Spinal cord (tissue), 10 donors: Measurements from ENCODE around the gene SYNPR. TPM values are rescaled to one million over a fixed set of nuclear protein-coding genes. Genes with fewer than 3 reads are reported as not detected.

ENCODE experiments used
- DNase-seq, 6 donors: peaks; one replicate each; pipeline versions ENCODE4 v3.0.0 to v3.0.0-alpha.2; 2013 to 2015; ENCODE audit warnings: low spot score in 6 of 6, low read depth in 4 of 6
- H3K27ac ChIP-seq: one replicate; pipeline ENCODE4 v1.5.1; 2013; ENCODE audit warnings: low read depth, low read length, control low read depth
- H3K27me3 ChIP-seq: one replicate; pipeline ENCODE4 v1.6.1; 2013; ENCODE audit warnings: low read length; ENCODE audit not compliant: control insufficient read depth, insufficient read depth
- H3K36me3 ChIP-seq: one replicate; pipeline ENCODE4 v1.6.1; 2013; ENCODE audit warnings: low read length; ENCODE audit not compliant: control insufficient read depth, insufficient read depth
- H3K4me1 ChIP-seq: one replicate; pipeline ENCODE4 v1.6.1; 2013; ENCODE audit warnings: low read length; ENCODE audit not compliant: control insufficient read depth, insufficient read depth
- H3K4me3 ChIP-seq: one replicate; pipeline ENCODE4 v1.5.1; 2013; ENCODE audit warnings: low read depth, low read length, control low read depth
- H3K9me3 ChIP-seq: one replicate; pipeline ENCODE4 v1.6.1; 2013; ENCODE audit warnings: low read length; ENCODE audit not compliant: control insufficient read depth, insufficient read depth
- WGBS: methylation state at CpG from one replicate; pipeline ENCODE4 v1.1.5; 2013; ENCODE audit warnings: missing lambda C conversion rate; ENCODE audit not compliant: insufficient coverage; 5-methylcytosine and 5-hydroxymethylcytosine counted together
- long read RNA-seq, 4 donors: transcript quantifications; one replicate each; lab custom pipeline, GENCODE V29; 2026
- polyA plus RNA-seq, 2 donors: library from polyadenylated mRNA; unstranded; fragments of 120-200 nt; gene quantifications; one replicate each; pipeline ENCODE4 v1.2.1, GENCODE V29; 2013; ENCODE audit not compliant: insufficient read length in 2 of 2
- total RNA-seq, 2 donors: library from RNA; depleted of rRNA in 1 of 2; stranded (reverse); fragments of 120-200 nt in 1 of 2; fragments of >200 nt in 1 of 2; gene quantifications; one replicate each; pipeline versions ENCODE4 v1.2.3 to v1.2.4, GENCODE V29; 2013 to 2014
- donor health status: healthy.

Gene SYNPR
- total RNA-seq (10 to 100 TPM in 1 of 2 donors, 1 to 10 TPM in 1; 9.9 to 83.5 TPM), polyA plus RNA-seq (10 to 100 TPM; 56.2 to 71.4 TPM)
- long read RNA-seq, donor 1, transcript SYNPR-201 (5 exons, 2,607 nt): major isoform, 24 of 25 reads
- long read RNA-seq, donor 1, partial matches to known transcripts: 0 of 25 reads
- long read RNA-seq, donor 1, other reads (novel, unspliced or antisense): 0 of 25 reads
- long read RNA-seq, donor 2: 0 reads
- long read RNA-seq, donor 3, partial matches to known transcripts: 0 of 2 reads
- long read RNA-seq, donor 3, other reads (novel, unspliced or antisense): 0 of 2 reads
- long read RNA-seq, donor 4: 0 reads

GRCh38 chr3:63278171-63279004, at the start of gene SYNPR:
TSS of gene SYNPR (plus strand) at chr3:63278308.
- peak in 2 of 6 donors; percentile 51 to 55 for DNase-seq
- Histone ChIP-seq H3K27me3 (peaks cover 30% of the 10 kb centered on the region), H3K36me3 (no peaks in the 10 kb centered on the region), H3K9me3 (no peaks in the 10 kb centered on the region), H3K4me3 (peak within 1 kb of the TSS; percentile 30), H3K4me1 (peaks cover 19% of the 10 kb centered on the region), H3K27ac (no peak within 1 kb of the TSS)
- WGBS: under 1% methylated on average over 38 of the region's 45 CpGs

DNA sequence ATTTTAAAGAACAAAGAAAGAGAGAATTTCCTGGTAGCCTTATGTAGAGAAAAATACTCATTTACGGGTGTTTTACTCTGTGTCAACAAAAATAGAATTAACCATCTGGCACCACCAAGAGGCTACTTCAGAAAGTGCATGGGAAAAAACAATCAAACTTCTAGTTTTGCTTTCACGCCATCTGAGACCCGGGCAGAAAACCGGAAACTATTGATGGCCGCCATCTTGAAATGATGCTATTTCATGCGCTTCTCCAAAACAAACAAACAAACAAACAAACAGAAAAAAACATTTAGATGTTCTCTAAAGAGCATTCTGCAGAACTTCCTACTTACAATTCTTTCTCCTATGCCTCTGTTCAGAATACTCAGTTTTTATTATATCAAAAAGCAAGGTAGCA, 49.4 kb upstream of the SYNPR start:
- H3K27me3 ChIP-seq: no peaks in the 10 kb centered on the region
- no peak overlapping the region for H3K27ac ChIP-seq
- DNase-seq: peak in 5 of 6 donors; percentile 18 to 91 (median 46)
- H3K9me3 ChIP-seq: no peaks in the 10 kb centered on the region
- H3K4me3 ChIP-seq: no peak overlapping the region
- no peaks in the 10 kb centered on the region for H3K4me1 ChIP-seq
- 38% methylated on average over 4 of the region's 6 CpGs for WGBS
- H3K36me3 ChIP-seq: no peaks in the 10 kb centered on the region

GRCh38 chr3:63230146-63230545, 48.0 kb upstream of the SYNPR start:
- Histone ChIP-seq H3K9me3 (no peaks in the 10 kb centered on the region), H3K36me3 (no peaks in the 10 kb centered on the region), H3K4me3 (no peak overlapping the region), H3K4me1 (no peaks in the 10 kb centered on the region), H3K27ac (no peak overlapping the region), H3K27me3 (no peaks in the 10 kb centered on the region)
- no peak for DNase-seq

GRCh38 chr3:63231643-63232042, 46.5 kb upstream of the SYNPR start:
- H3K9me3 ChIP-seq: no peaks in the 10 kb centered on the region
- no peaks in the 10 kb centered on the region for H3K4me1 ChIP-seq
- H3K27me3 ChIP-seq: no peaks in the 10 kb centered on the region
- DNase-seq: peak in 1 of 6 donors; percentile 49
- no peaks in the 10 kb centered on the region for H3K36me3 ChIP-seq
- H3K27ac ChIP-seq: no peak overlapping the region
- WGBS: 50% methylated on average over 1 of the region's 2 CpGs
- no peak overlapping the region for H3K4me3 ChIP-seq

- Histone ChIP-seq H3K27ac (no peak overlapping the region), H3K36me3 (no peaks in the 10 kb centered on the region), H3K9me3 (no peaks in the 10 kb centered on the region), H3K27me3 (no peaks in the 10 kb centered on the region), H3K4me1 (no peaks in the 10 kb centered on the region), H3K4me3 (no peak overlapping the region)
- no CpG with 5 or more reads among the region's 3 CpGs for WGBS
- DNase-seq: peak in 2 of 6 donors; percentile 32 to 66
These were observed 45.2 kb upstream of the SYNPR start for GRCh38 chr3:63232764-63233396.

DNA sequence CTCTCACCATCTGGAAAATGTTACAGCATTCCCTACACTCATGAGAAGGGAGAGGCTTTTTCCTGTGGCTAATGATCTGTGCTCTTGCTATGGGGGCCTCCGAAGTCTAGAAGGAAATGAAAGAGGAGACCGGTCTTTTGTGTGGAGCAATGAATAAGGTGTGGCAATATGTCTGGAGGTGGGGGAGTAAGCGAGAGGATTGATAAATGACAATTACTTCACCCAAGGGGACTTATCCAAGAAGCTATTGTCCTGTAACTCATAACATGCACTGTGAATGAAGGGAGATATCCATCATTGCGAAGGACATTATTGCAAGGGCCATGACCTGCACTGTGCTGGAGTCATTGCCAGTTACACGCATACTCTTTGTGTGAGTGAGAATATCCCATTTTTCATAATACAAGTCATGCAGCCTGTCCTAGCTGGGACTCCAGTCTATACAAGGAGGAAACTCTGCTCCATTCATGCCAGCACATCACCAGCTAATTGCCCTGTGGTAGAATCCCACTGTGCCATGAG, 37.7 kb upstream of the SYNPR start:
- Histone ChIP-seq H3K4me1 (no peaks in the 10 kb centered on the region), H3K4me3 (no peak overlapping the region), H3K36me3 (no peaks in the 10 kb centered on the region), H3K27me3 (no peaks in the 10 kb centered on the region), H3K9me3 (no peaks in the 10 kb centered on the region), H3K27ac (no peak overlapping the region)
- 100% methylated on average over 1 of the region's 5 CpGs for WGBS
- peak in 1 of 6 donors; percentile 21 for DNase-seq

GRCh38 chr3:63242124-63242523, 36.0 kb upstream of the SYNPR start:
- Histone ChIP-seq H3K4me3 (no peak overlapping the region), H3K27me3 (no peaks in the 10 kb centered on the region), H3K4me1 (no peaks in the 10 kb centered on the region), H3K36me3 (no peaks in the 10 kb centered on the region), H3K9me3 (no peaks in the 10 kb centered on the region), H3K27ac (no peak overlapping the region)
- no peak for DNase-seq
- 83% methylated on average over 1 of the region's 2 CpGs for WGBS

- Histone ChIP-seq H3K9me3 (no peaks in the 10 kb centered on the region), H3K27ac (no peak overlapping the region), H3K4me3 (no peak overlapping the region), H3K4me1 (no peaks in the 10 kb centered on the region), H3K36me3 (no peaks in the 10 kb centered on the region), H3K27me3 (no peaks in the 10 kb centered on the region)
- peak in 3 of 6 donors; percentile 11 to 80 (median 67) for DNase-seq
- WGBS: 71% methylated on average over 1 of the region's 3 CpGs
These were observed 33.6 kb upstream of the SYNPR start for GRCh38 chr3:63244486-63244885.

- H3K36me3 ChIP-seq: no peaks in the 10 kb centered on the region
- H3K27me3 ChIP-seq: no peaks in the 10 kb centered on the region
- H3K4me1 ChIP-seq: no peaks in the 10 kb centered on the region
- no peaks in the 10 kb centered on the region for H3K9me3 ChIP-seq
- no peak overlapping the region for H3K4me3 ChIP-seq
- DNase-seq: peak in 2 of 6 donors; percentile 50 to 58
- H3K27ac ChIP-seq: no peak overlapping the region
- no CpG with 5 or more reads among the region's 1 CpG for WGBS
These were observed 32.3 kb upstream of the SYNPR start for GRCh38 chr3:63245726-63246241.
